Pancreas (tissue), 10 donors: ENCODE measurements around the gene CCSER1. TPM values are rescaled to one million over a fixed set of nuclear protein-coding genes. Genes with fewer than 3 reads are reported as not detected.
A peak's percentile ranks its signal among the peaks of the same experiment; 100 is the strongest.

ENCODE experiments used
- ATAC-seq, 4 donors: fragments of 200-7000 bp; cut with Tn5 transposase; one replicate each; pipeline versions ENCODE4 v1.8.0 to v1.9.1; 2020; ENCODE audit warnings: mild to moderate bottlenecking in 4 of 4, moderate library complexity in 4 of 4
- DNase-seq, 6 donors: peaks; one replicate each; pipeline ENCODE4 v3.0.0-alpha.2; 2020
- FAIRE-seq: peaks from 2 replicates; lab custom pipeline; 2012; peaks lifted over from hg19 to GRCh38; lab: Jason Lieb, UNC
- H3K27ac ChIP-seq, 4 donors: fragments of 200-600 bp; sonication (generic); 1 replicate in 3 of 4; 2 replicates in 1 of 4; pipeline versions ENCODE4 v1.5.0 to v1.8.0; 2020
- H3K27me3 ChIP-seq, 4 donors: fragments of 200-600 bp; one replicate each; pipeline ENCODE4 v1.8.0; 2021
- H3K36me3 ChIP-seq, 3 donors: fragments of 200-600 bp; sonication (generic) in 1 of 3; one replicate each; pipeline versions ENCODE4 v1.5.0 to v1.8.0; 2020 to 2021
- H3K4me1 ChIP-seq, 3 donors: fragments of 200-600 bp; one replicate each; pipeline ENCODE4 v1.8.0; 2021
- H3K4me3 ChIP-seq, 4 donors: fragments of 200-600 bp; sonication (generic) in 2 of 4; one replicate each; pipeline versions ENCODE4 v1.5.0 to v1.8.0; 2020 to 2021
- H3K9me3 ChIP-seq, 4 donors: fragments of 200-600 bp; one replicate each; pipeline ENCODE4 v1.8.0; 2021
- WGBS, 2 donors: extraction: QIAGEN DNeasy Blood & Tissue Kit; methylation state at CpG; one replicate each; pipeline ENCODE4 v1.1.7; 2013; 5-methylcytosine and 5-hydroxymethylcytosine counted together
- intact Hi-C, 3 donors: fragments of 100-400 bp; cut with DNase I; formaldehyde crosslinking; loops; one replicate each; pipeline versions ENCODE4 v1.11.1 to v1.14.2; 2022
- polyA plus RNA-seq, 2 donors: library from polyadenylated mRNA; stranded (reverse); fragments of 200-250 nt; gene quantifications; one replicate each; pipeline ENCODE4 v1.2.3, GENCODE V29; 2013
- total RNA-seq, 6 donors: library from RNA; stranded (reverse); fragmentation: NEBNext Ultra II Directional in 4 of 6; extraction: Animal tissue kit (Norgen Biotek cat#: 25700) in 4 of 6; gene quantifications; one replicate each; pipeline versions ENCODE4 v1.2.1 to v1.2.4, GENCODE V29; 2021 to 2023
- TF ChIP-seq, protein P1 (sequence below), 4 donors: fragments of 200-600 bp; sonication (generic) in 3 of 4; IDR thresholded peaks; one replicate each; pipeline versions ENCODE4 v1.5.0 to v1.8.0; 2021; ENCODE audit warnings: antibody characterized with exemption in 4 of 4
- donor health status: healthy with polysubstance abuse.
- donor health status: DM: no; HTN: no; CAD: no; lungs with moderate emphysema.
- donor health status: DM: no; HTN: no; CAD: no.
- donor health status: control.
- donor health status: control.
- donor health status: Bipolar disorder and iron deficiency.
- donor health status: DM: yes; HTN: yes; CAD: no.
- donor health status: DM: no; HTN: no; CAD: no.
- donor health status: DM: no; HTN: no; CAD: no.
- donor health status: DM: yes; HTN: yes; CAD: no.

CCSER1 gene
- total and polyA plus RNA-seq, 8 donors: 0.99 to 12.7 (median 5.1) TPM

DNA sequence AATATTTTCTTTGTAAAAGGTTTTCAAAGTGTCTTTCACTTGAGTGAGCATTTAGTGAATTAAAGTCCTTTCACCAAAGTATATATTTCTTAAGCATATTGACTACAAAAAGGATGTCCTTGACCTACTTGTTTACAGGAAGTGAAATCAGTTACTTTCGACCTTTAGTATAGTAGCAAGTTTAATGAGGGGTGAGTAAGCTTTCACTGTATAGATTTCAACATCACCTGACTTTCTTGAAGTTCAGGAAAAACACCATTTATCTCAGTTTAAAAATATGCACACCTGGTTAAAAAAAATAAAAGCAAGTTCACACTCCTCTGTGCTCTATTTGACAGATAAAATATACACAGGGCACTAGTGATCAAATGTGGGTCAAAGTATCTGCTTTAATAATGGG is 88.1 kb downstream of the CCSER1 start:
- FAIRE-seq: no peak
- Histone ChIP-seq H3K9me3 (no peaks in the 10 kb centered on the region), H3K27ac (no peak overlapping the region), H3K27me3 (no peaks in the 10 kb centered on the region), H3K36me3 (no peaks in the 10 kb centered on the region), H3K4me1 (peaks cover 5 to 9% (median 7%) of the 10 kb centered on the region in 3 donors), H3K4me3 (no peak overlapping the region)
- WGBS, 2 donors: 0 to 9% methylated on average over 1 of the region's 1 CpG
- intact Hi-C loops: no loop called here
- ATAC-seq: peak in 3 of 4 donors; percentile 44 to 52 (median 50)
- DNase-seq: no peak
- TF ChIP-seq, protein P1, sequence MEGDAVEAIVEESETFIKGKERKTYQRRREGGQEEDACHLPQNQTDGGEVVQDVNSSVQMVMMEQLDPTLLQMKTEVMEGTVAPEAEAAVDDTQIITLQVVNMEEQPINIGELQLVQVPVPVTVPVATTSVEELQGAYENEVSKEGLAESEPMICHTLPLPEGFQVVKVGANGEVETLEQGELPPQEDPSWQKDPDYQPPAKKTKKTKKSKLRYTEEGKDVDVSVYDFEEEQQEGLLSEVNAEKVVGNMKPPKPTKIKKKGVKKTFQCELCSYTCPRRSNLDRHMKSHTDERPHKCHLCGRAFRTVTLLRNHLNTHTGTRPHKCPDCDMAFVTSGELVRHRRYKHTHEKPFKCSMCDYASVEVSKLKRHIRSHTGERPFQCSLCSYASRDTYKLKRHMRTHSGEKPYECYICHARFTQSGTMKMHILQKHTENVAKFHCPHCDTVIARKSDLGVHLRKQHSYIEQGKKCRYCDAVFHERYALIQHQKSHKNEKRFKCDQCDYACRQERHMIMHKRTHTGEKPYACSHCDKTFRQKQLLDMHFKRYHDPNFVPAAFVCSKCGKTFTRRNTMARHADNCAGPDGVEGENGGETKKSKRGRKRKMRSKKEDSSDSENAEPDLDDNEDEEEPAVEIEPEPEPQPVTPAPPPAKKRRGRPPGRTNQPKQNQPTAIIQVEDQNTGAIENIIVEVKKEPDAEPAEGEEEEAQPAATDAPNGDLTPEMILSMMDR (IDR thresholded peaks at IDR 0.05): no peak

DNA sequence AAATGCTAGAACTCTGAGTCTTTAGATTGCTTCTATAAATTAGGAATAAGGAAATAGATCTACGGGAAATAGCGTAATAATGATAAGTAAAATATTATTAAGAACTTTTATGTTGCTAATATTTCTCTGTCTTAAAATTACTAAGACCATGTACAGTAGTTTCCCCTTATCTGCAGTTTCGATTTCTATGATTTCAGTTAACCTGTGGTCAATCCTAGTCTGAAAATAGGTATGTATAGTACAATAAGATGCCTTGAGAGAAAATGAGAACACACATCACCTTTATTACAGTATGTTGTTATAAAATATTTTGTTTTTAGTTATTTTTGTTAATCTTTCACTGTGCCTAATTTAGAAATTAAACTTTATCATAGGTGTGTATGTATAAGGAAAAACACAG is 92.6 kb downstream of the CCSER1 start:
- H3K27ac ChIP-seq: no peak overlapping the region
- intact Hi-C loops: no loop called here
- no peak for DNase-seq
- H3K27me3 ChIP-seq: no peaks in the 10 kb centered on the region
- TF ChIP-seq, protein P1 (IDR thresholded peaks at IDR 0.05): no peak
- peaks cover 5 to 9% (median 5%) of the 10 kb centered on the region in 3 donors for H3K4me1 ChIP-seq
- 87 to 95% methylated on average over 3 of the region's 3 CpGs for WGBS, 2 donors
- no peaks in the 10 kb centered on the region for H3K36me3 ChIP-seq
- no peak for FAIRE-seq
- H3K4me3 ChIP-seq: no peak overlapping the region
- H3K9me3 ChIP-seq: no peaks in the 10 kb centered on the region
- ATAC-seq: no peak

DNA sequence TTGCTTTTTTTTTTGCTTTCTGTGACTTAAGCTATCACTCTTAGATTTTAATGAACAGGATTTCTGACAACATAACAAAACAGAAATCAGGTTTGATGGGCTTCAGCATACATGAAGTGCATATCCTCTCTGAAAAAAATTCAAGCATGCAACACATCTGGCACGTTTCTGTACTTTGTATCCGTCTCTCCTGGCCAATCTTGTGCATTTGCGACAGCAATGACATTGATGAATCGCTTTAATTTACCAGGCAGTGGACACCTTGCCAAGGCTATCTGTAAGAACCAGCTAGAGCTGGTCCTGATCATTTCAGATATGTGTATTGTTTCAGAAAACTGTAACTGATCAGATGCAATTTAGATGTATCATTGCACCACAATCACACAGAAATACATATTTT is 93.3 kb downstream of the CCSER1 start:
- H3K27me3 ChIP-seq: no peaks in the 10 kb centered on the region
- TF ChIP-seq, protein P1 (IDR thresholded peaks at IDR 0.05): no peak
- no peak overlapping the region for H3K27ac ChIP-seq
- peaks cover 0 to 4% (median 2%) of the 10 kb centered on the region in 3 donors for H3K4me1 ChIP-seq
- no peak overlapping the region for H3K4me3 ChIP-seq
- no peaks in the 10 kb centered on the region for H3K9me3 ChIP-seq
- DNase-seq (no peak), FAIRE-seq (no peak), ATAC-seq (peak in 1 of 4 donors; percentile 34)
- intact Hi-C loops: no loop called here
- 31 to 37% methylated on average over 4 of the region's 4 CpGs for WGBS, 2 donors
- no peaks in the 10 kb centered on the region for H3K36me3 ChIP-seq

DNA sequence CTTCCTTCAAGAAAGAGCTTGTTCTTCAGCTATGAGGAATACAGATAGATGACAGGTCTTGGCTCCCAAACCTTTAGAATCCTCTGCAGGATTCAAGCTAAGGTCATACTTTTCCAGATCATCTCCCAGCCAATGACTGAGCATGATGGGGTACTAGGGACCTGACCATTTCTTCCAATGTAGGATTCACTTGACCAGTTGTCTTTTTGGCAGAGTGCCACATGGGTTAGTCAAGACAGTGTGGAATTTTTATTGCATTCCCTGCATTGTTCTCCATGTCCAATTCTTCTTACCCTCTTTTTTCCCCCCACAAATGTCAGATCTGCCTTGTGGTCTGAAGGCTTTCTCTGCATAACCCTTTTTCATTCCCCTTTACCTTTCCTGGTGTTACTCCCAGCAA is 99.5 kb downstream of the CCSER1 start:
- H3K36me3 ChIP-seq: no peaks in the 10 kb centered on the region
- H3K27ac ChIP-seq: no peak overlapping the region
- no peaks in the 10 kb centered on the region for H3K9me3 ChIP-seq
- TF ChIP-seq, protein P1 (IDR thresholded peaks at IDR 0.05): no peak
- H3K4me1 ChIP-seq: no peaks in the 10 kb centered on the region
- H3K27me3 ChIP-seq: no peaks in the 10 kb centered on the region
- intact Hi-C loops: no loop called here
- no peak overlapping the region for H3K4me3 ChIP-seq
- ATAC-seq (no peak), DNase-seq (no peak), FAIRE-seq (no peak)

DNA sequence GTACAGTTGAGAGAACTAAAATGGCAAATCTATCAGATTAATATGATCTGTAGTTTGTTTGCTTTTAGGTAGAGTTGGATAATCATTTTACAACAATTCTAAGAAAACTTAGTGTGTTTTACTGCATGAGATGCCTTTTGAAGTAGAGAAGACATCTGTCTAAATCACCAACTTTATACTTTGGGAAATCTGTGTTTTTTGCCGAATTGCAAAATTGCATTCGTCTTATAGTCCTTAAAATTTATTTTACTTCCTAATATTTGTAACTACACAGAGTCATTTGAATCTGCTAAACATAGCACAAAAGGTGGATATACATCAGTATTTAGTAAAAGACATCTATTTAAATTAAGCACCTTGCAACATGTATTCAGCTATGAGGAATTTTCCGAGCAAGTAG is 100.0 kb downstream of the CCSER1 start:
- FAIRE-seq: no peak

More for the DNA sequence above, 100.0 kb downstream of the CCSER1 start:
- 94 to 99% methylated on average over 3 of the region's 3 CpGs for WGBS, 2 donors
- TF ChIP-seq, protein P1 (IDR thresholded peaks at IDR 0.05): no peak
- H3K4me3 ChIP-seq: no peak overlapping the region
- no peaks in the 10 kb centered on the region for H3K4me1 ChIP-seq
- no peak for ATAC-seq
- H3K27me3 ChIP-seq: no peaks in the 10 kb centered on the region
- intact Hi-C loops: no loop called here
- H3K36me3 ChIP-seq: no peaks in the 10 kb centered on the region
- no peak for DNase-seq
- no peak overlapping the region for H3K27ac ChIP-seq
- H3K9me3 ChIP-seq: no peaks in the 10 kb centered on the region
